Activated CD4-positive, alpha-beta T cell treated with anti-CD3 and anti-CD28 coated beads for 48 hours (primary cell): ENCODE results near the gene E2F1.
"Not testable (repeated sequence)": the region's sequence is repeated elsewhere in the genome, so short reads cannot be mapped to it uniquely, and the experiment has no call there.

ENCODE experiments used
- DNase-seq: peaks from one replicate; pipeline ENCODE4 v3.0.0-alpha.2; 2020

The E2F1 gene

GRCh38 chr20:33635341-33635740 lies 50.8 kb downstream of the E2F1 start:
- no peak for DNase-seq

DNA sequence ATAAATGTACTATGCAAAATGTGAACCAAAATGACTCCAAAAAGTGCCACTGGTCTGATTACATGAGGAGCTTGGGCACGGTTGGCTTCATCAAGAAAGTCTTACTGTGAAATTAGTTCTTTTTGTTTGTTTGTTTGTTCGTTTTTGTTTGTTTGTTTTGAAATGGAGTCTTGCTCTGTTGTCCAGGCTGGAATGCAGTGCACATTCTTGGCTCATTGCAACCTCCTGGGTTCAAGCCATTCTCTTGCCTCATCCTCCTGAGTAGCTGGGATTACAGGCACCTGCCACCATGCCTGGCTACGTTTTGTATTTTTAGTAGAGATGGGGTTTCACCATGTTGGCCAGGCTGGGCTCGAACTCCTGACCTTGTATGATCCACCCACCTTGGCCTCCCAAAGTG lies 54.3 kb downstream of the E2F1 start:
- DNase-seq, result not testable (repeated sequence)

- no peak for DNase-seq
Measured at GRCh38 chr20:33630507-33630906, 55.7 kb downstream of the E2F1 start.

DNA sequence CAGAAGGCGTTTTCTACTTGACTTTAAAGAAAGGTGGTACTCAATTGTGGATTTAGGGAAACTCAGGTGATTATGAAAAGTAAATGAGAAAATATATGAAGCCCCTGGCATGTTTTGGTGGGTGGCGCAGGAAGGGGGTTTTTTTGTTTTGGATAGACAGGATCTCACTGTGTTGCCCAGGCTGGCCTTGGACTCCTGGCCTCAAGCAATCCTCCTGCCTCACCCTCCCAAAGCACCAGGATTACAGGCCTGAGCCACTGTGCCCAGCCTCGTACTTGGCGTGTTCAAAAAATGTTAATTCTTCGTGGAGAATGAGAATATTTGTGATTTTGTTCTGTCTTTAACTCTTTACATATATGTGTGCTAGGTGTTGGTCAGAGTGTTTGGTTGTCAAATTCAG lies 56.2 kb downstream of the E2F1 start:
- no peak for DNase-seq

GRCh38 chr20:33629533-33629932 lies 56.7 kb downstream of the E2F1 start:
- DNase-seq, result no peak

DNA sequence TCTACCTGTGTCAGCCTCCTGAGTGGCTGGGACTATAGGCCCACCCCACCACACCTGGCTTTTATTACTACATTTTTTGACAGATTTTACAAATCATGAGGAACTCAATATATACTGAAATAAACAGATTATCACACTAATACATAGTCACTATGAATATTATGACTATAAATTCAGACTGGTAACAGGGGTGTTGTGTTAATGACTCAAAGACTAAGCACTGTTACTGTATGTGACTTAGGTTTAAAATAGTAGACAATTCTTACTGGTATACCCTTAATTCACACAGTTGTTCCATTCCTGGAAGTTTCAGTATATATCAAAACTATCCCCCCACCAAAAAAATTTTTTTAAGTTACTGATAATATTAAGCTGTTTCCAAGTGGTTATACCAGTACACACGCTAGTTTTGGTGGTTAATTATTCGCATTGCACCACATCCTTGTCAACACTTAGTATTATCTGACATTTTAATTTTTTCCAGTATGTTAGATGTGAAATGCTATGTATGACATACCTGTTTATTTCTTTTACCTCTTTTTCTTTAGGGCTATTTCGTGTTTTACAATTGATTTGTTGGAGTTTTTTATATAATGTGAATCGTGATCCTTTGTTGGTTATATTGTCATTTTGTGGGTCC lies 58.5 kb downstream of the E2F1 start:
- DNase-seq, result no peak

DNA sequence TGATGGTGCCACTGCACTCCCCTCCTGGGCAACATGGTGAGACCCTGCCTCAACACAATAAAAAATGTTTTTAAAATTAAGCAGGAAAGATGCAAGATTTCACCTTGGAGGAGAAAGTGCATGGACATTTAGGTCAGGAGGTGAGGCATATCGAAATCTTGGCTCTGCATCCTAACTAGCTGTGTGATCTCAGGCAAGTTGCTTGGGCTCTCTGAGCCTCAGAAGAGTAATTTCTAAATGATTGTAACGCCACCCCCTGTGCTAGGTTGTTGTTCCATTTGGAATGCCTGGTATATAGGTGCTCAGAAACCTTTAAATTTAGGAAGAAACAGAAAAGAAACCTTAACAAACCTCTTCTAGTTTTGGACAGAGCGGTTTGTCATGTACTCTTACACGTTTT lies 60.0 kb downstream of the E2F1 start:
- no peak for DNase-seq
